Hepatocyte (in vitro differentiated cells): Measurements from ENCODE around the gene USP20. TPM values are rescaled to one million over a fixed set of nuclear protein-coding genes. Genes with fewer than 3 reads are reported as not detected.

Experiments
- DNase-seq: peaks from one replicate; pipeline ENCODE4 v3.0.0-alpha.2; 2016; ENCODE audit warnings: low spot score
- H2AFZ ChIP-seq: fragments of 200-600 bp; sonication (generic); 2 replicates; pipeline ENCODE4 v1.6.0; 2016; ENCODE audit warnings: antibody characterized with exemption, mild to moderate bottlenecking
- H3K27ac ChIP-seq: fragments of 200-600 bp; sonication (generic); 2 replicates; pipeline ENCODE4 v1.5.1; 2016; ENCODE audit warnings: mild to moderate bottlenecking
- H3K27me3 ChIP-seq: fragments of 200-600 bp; sonication (generic); 2 replicates; pipeline ENCODE4 v1.6.1; 2016
- H3K36me3 ChIP-seq: fragments of 200-600 bp; sonication (generic); replicated peaks from 2 replicates; pipeline ENCODE4 v1.5.1; 2016; ENCODE audit warnings: low read depth; ENCODE audit not compliant: insufficient read depth
- H3K4me1 ChIP-seq: fragments of 200-600 bp; sonication (generic); 2 replicates; pipeline ENCODE4 v1.5.1; 2016; ENCODE audit warnings: mild to moderate bottlenecking, moderate library complexity; ENCODE audit not compliant: insufficient read depth
- H3K4me2 ChIP-seq: fragments of 200-600 bp; sonication (generic); 2 replicates; pipeline ENCODE4 v1.6.0; 2016
- H3K4me3 ChIP-seq: fragments of 200-600 bp; sonication (generic); 2 replicates; pipeline ENCODE4 v1.5.1; 2016; ENCODE audit warnings: mild to moderate bottlenecking
- H3K79me2 ChIP-seq: fragments of 200-600 bp; sonication (generic); 2 replicates; pipeline ENCODE4 v1.6.0; 2017; ENCODE audit warnings: mild to moderate bottlenecking
- H3K9me2 ChIP-seq: fragments of 200-600 bp; sonication (generic); replicated peaks from 2 replicates; pipeline ENCODE4 v1.6.0; 2017; ENCODE audit warnings: mild to moderate bottlenecking; ENCODE audit not compliant: insufficient read depth
- H3K9me3 ChIP-seq: fragments of 200-600 bp; sonication (generic); 2 replicates; pipeline ENCODE4 v1.5.1; 2016; ENCODE audit warnings: low read depth, mild to moderate bottlenecking
- H4K20me1 ChIP-seq: fragments of 200-600 bp; sonication (generic); 2 replicates; pipeline ENCODE4 v1.6.0; 2016; ENCODE audit warnings: mild to moderate bottlenecking; ENCODE audit not compliant: insufficient read depth, poor library complexity, severe bottlenecking
- EZH2 ChIP-seq: fragments of 200-600 bp; sonication (generic); IDR thresholded peaks from 2 replicates; pipeline ENCODE4 v1.6.1; 2016; ENCODE audit warnings: antibody characterized with exemption, mild to moderate bottlenecking, borderline replicate concordance
- EZH2phosphoT487 ChIP-seq: fragments of 200-600 bp; sonication (generic); IDR thresholded peaks from one replicate; pipeline ENCODE4 v1.6.1; 2018; ENCODE audit warnings: antibody characterized with exemption, mild to moderate bottlenecking, low read depth, moderate library complexity; ENCODE audit not compliant: unreplicated experiment, severe bottlenecking
- WGBS: methylation state at CpG from one replicate; pipeline ENCODE4 v1.1.6; 2016; ENCODE audit warnings: low lambda C conversion rate; ENCODE audit errors: missing lambda C conversion rate; 5-methylcytosine and 5-hydroxymethylcytosine counted together
- polyA plus RNA-seq: library from polyadenylated mRNA; unstranded; fragments of >200 nt; fragmentation: Nextera tagmentation; extraction: Ambion mirVana; gene quantifications from 2 replicates; pipeline ENCODE4 v1.2.1, GENCODE V29; 2016
- total RNA-seq: library from RNA; depleted of rRNA; stranded (reverse); fragments of >200 nt; gene quantifications from 2 replicates; pipeline ENCODE4 v1.2.3, GENCODE V29; 2014
- TF ChIP-seq, protein P1 (sequence below): fragments of 200-600 bp; sonication (generic); IDR thresholded peaks from 2 replicates; pipeline ENCODE4 v1.5.1; 2016; ENCODE audit warnings: antibody characterized with exemption, mild to moderate bottlenecking; ENCODE audit not compliant: poor library complexity

Gene USP20
- total and polyA plus RNA-seq, 2 experiments from 2014 or later: 10.6 to 29.0 TPM

DNA sequence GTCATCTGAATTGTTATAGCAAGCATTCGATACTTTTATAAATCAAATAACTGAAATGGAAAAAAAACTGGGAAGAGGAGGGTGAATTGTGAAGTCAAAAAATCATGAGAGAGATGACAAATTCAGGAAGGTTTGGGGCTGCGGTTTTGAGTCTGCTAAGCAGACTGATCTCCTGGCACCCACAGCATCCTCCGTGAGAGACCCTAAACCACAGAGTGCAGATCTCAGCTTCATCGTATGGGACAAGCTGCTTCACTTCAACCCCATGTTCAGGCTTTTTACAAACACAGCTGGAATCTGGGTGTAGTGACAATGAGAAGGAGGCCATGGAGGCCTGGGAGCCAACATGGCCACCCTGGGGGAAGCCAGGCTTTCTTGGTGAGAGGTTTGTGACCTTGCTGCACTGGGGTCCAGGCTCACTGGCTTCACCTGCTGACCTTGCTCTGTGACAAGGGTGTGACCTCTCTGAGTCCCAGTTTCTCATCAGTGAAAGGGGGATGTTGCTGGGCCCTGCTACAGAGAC lies 19.4 kb downstream of the USP20 start:
- Histone ChIP-seq H3K79me2 (no peaks in the 10 kb centered on the region), H3K4me3 (no peak overlapping the region), H3K4me2 (no peak overlapping the region), H3K9me2 (no peaks in the 10 kb centered on the region), H2AFZ (no peak overlapping the region), H3K4me1 (no peaks in the 10 kb centered on the region), H3K27ac (no peak overlapping the region), H3K36me3 (no peaks in the 10 kb centered on the region), H3K27me3 (no peaks in the 10 kb centered on the region), H4K20me1 (no peaks in the 10 kb centered on the region), H3K9me3 (no peaks in the 10 kb centered on the region)
- 95% methylated on average over 4 of the region's 4 CpGs for WGBS
- no peak for DNase-seq
- TF ChIP-seq, protein P1, sequence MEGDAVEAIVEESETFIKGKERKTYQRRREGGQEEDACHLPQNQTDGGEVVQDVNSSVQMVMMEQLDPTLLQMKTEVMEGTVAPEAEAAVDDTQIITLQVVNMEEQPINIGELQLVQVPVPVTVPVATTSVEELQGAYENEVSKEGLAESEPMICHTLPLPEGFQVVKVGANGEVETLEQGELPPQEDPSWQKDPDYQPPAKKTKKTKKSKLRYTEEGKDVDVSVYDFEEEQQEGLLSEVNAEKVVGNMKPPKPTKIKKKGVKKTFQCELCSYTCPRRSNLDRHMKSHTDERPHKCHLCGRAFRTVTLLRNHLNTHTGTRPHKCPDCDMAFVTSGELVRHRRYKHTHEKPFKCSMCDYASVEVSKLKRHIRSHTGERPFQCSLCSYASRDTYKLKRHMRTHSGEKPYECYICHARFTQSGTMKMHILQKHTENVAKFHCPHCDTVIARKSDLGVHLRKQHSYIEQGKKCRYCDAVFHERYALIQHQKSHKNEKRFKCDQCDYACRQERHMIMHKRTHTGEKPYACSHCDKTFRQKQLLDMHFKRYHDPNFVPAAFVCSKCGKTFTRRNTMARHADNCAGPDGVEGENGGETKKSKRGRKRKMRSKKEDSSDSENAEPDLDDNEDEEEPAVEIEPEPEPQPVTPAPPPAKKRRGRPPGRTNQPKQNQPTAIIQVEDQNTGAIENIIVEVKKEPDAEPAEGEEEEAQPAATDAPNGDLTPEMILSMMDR: no peak
- TF ChIP-seq EZH2phosphoT487: no peak

DNA sequence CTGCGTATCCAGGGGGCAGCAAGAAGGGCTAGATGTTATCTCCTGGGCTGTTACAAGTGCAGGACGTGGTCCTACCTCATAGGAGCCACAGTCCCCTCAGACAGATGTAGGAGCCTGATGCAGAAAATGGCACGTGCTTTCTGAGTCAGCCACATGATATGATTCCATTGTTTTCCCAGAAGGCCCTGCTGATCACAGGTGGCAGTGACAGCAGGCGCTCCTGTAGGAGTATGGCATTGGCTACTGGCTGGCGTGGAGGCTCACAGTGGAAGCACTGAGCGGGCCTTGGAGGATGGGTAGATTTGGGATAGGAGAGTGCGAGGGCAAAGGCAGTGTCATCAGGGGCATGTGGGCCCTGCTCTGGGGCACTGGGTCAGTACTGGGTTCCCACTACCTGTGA lies 21.9 kb downstream of the USP20 start:
- Histone ChIP-seq H3K9me3 (no peaks in the 10 kb centered on the region), H3K4me2 (no peak overlapping the region), H3K9me2 (no peaks in the 10 kb centered on the region), H3K27me3 (no peaks in the 10 kb centered on the region), H3K79me2 (no peaks in the 10 kb centered on the region), H2AFZ (no peak overlapping the region), H3K36me3 (no peaks in the 10 kb centered on the region), H4K20me1 (no peaks in the 10 kb centered on the region), H3K4me3 (no peak overlapping the region), H3K4me1 (no peaks in the 10 kb centered on the region), H3K27ac (no peak overlapping the region)
- 92% methylated on average over 7 of the region's 7 CpGs for WGBS
- DNase-seq: no peak
- TF ChIP-seq EZH2phosphoT487 (no peak), EZH2 (no peak)
- TF ChIP-seq, protein P1: no peak

DNA sequence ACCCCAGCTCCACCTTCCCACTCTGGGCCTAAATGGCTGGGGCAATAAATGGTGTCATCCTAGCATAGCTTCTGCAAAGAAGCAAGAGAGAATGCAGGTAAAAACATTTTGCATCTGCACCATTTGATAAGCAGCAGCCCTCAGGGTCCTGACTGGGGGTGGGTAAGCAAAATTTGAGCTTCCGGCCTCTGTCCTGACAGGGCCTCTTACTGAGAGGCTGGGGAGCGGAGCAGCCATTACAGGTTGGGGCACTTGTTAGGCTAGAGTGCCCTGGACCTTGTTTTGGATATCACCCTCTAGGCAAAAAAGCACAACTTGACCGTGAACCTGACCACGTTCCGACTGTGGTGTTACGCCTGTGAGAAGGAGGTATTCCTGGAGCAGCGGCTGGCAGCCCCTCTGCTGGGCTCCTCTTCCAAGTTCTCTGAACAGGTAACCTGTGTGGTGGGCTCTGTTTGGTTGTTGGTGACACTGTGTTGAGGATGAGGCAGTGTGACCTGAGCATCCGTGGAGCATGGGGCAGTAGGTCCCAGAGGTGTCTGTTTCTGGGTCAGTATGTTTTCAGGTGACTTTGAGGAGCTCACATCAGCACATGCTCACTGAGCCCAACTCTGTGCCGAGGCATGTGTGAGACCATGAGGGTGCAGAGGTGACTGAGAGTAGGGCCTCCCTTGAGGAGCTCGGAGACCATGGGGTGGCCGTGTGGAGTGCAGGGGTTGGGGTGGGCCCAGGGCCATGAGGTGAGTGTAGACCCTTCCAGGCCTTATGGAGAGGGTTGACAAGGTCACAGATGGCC lies 23.1 kb downstream of the USP20 start:
- no peaks in the 10 kb centered on the region for H3K9me3 ChIP-seq
- no peak for TF ChIP-seq EZH2phosphoT487
- TF ChIP-seq, protein P1: no peak
- no peak for TF ChIP-seq EZH2
- H3K4me1 ChIP-seq: no peaks in the 10 kb centered on the region
- no peaks in the 10 kb centered on the region for H3K27me3 ChIP-seq
- DNase-seq: no peak
- 88% methylated on average over 11 of the region's 11 CpGs for WGBS
- no peak overlapping the region for H3K27ac ChIP-seq
- no peaks in the 10 kb centered on the region for H3K9me2 ChIP-seq
- H3K79me2 ChIP-seq: no peaks in the 10 kb centered on the region
- H3K4me2 ChIP-seq: no peak overlapping the region
- H4K20me1 ChIP-seq: no peaks in the 10 kb centered on the region
- no peak overlapping the region for H3K4me3 ChIP-seq
- H3K36me3 ChIP-seq: no peaks in the 10 kb centered on the region
- H2AFZ ChIP-seq: no peak overlapping the region
